Mesothelial cell of epicardium (in vitro differentiated cells): Measurements from ENCODE around the gene DPH5. TPM values are rescaled to one million over a fixed set of nuclear protein-coding genes. Genes with fewer than 3 reads are reported as not detected.
"Not testable (repeated sequence)": the region's sequence is repeated elsewhere in the genome, so short reads cannot be mapped to it uniquely, and the experiment has no call there.

ENCODE experiments used
- DNase-seq, 2 experiments: peaks; one replicate each; pipeline ENCODE4 v3.0.0; 2021; ENCODE audit warnings: low spot score in 2 of 2; ENCODE audit not compliant: unreplicated experiment in 2 of 2
- H3K27ac Mint-ChIP-seq: 2 replicates; pipeline ENCODE4 v1.8.0; 2021; ENCODE audit warnings: mixed read lengths
- H3K27me3 Mint-ChIP-seq: 2 replicates; pipeline ENCODE4 v1.8.0; 2021; ENCODE audit warnings: low read depth, mixed read lengths
- H3K36me3 Mint-ChIP-seq: 2 replicates; pipeline ENCODE4 v1.8.0; 2021; ENCODE audit warnings: mixed read lengths
- H3K4me1 Mint-ChIP-seq: 2 replicates; pipeline ENCODE4 v1.8.0; 2021; ENCODE audit warnings: mixed read lengths
- H3K4me3 Mint-ChIP-seq: 2 replicates; pipeline ENCODE4 v1.8.0; 2021; ENCODE audit warnings: mild to moderate bottlenecking, moderate library complexity, mixed read lengths
- H3K9me3 Mint-ChIP-seq: 2 replicates; pipeline ENCODE4 v1.8.0; 2021; ENCODE audit warnings: mixed read lengths
- total RNA-seq: library from RNA; stranded (reverse); gene quantifications from 3 replicates; pipeline ENCODE4 v1.2.1, GENCODE V29; 2021
- TF ChIP-seq, protein P1 (sequence below): fragments of 200-600 bp; sonication (generic); IDR thresholded peaks from one replicate; pipeline ENCODE4 v1.5.0; 2021; ENCODE audit warnings: antibody characterized with exemption; ENCODE audit not compliant: unreplicated experiment

Gene DPH5
- total RNA-seq, 1 donor from 2014 or later, result 61.7 TPM

DNA sequence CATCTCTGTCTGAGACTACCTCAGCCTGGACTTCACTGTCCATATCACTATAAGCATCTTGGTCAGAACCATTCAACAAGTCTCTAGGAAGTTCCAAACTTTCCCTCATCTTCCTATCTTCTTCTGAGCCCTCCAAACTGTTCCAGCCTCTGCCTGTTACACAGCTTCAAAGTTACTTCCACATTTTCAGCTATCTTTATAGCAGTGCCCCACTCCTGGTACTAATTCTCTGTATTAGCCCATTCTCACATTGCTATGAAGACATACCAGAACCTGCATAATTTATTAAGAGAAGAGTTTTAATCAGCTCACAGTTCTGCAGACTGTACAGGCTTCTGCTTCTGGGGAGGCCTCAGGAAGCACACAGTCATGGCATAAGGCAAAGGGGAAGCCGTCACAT is 15.7 kb upstream of the DPH5 start:
- Mint-ChIP-seq H3K36me3 (peaks cover 34% of the 10 kb centered on the region), H3K27ac (no peak overlapping the region), H3K4me1 (peaks cover 5% of the 10 kb centered on the region), H3K9me3 (peaks cover 25% of the 10 kb centered on the region), H3K27me3 (no peaks in the 10 kb centered on the region), H3K4me3 (no peak overlapping the region)
- DNase-seq, result no peak
- TF ChIP-seq, protein P1, sequence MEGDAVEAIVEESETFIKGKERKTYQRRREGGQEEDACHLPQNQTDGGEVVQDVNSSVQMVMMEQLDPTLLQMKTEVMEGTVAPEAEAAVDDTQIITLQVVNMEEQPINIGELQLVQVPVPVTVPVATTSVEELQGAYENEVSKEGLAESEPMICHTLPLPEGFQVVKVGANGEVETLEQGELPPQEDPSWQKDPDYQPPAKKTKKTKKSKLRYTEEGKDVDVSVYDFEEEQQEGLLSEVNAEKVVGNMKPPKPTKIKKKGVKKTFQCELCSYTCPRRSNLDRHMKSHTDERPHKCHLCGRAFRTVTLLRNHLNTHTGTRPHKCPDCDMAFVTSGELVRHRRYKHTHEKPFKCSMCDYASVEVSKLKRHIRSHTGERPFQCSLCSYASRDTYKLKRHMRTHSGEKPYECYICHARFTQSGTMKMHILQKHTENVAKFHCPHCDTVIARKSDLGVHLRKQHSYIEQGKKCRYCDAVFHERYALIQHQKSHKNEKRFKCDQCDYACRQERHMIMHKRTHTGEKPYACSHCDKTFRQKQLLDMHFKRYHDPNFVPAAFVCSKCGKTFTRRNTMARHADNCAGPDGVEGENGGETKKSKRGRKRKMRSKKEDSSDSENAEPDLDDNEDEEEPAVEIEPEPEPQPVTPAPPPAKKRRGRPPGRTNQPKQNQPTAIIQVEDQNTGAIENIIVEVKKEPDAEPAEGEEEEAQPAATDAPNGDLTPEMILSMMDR, result no peak

DNA sequence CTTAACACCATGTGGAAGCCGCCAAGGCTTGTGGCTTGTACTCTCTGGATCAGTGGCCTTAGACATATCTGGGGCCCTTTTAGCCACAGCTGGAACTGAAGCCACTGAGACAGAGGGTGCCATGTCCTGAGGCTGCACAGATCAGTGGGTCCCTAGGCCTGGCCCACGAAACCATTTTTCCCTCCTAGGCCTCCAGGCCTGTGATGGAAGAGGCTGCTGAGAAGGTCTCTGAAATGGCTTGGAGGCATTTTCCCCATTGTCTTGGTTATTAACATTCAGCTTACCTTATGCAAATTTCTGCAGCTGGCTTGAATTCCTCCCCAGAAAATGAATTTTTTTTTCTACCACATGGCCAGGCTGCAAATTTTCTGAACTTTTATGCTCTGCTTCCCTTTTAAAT is 15.1 kb upstream of the DPH5 start:
- no peaks in the 10 kb centered on the region for H3K27me3 Mint-ChIP-seq
- peaks cover 5% of the 10 kb centered on the region for H3K4me1 Mint-ChIP-seq
- TF ChIP-seq, protein P1, result no peak
- no peak overlapping the region for H3K27ac Mint-ChIP-seq
- no peak overlapping the region for H3K4me3 Mint-ChIP-seq
- H3K36me3 Mint-ChIP-seq, result peaks cover 34% of the 10 kb centered on the region
- DNase-seq, result no peak
- H3K9me3 Mint-ChIP-seq, result peaks cover 25% of the 10 kb centered on the region

DNA sequence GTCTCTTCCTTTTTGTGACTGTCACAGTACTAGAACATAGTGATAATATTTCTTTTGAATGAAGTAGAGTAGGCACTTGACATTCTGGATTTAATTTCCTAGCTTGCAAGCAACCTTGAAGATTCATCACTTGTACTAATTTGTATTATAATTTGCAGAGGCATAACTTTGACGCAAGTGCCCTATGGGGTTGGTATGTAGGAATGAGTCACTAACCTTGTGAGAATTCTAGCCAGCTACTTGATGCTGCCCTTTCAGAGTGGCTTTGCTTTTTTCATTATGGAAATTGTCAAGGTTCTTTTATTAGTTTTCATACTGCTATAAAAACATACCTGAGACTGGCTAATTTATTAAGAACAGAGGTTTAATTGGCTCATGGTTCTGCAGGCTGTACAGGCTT is 13.7 kb upstream of the DPH5 start:
- Mint-ChIP-seq H3K9me3 (peaks cover 25% of the 10 kb centered on the region), H3K27ac (no peak overlapping the region), H3K4me3 (no peak overlapping the region), H3K4me1 (peaks cover 2% of the 10 kb centered on the region), H3K27me3 (no peaks in the 10 kb centered on the region), H3K36me3 (peaks cover 32% of the 10 kb centered on the region)
- TF ChIP-seq, protein P1, result no peak
- no peak for DNase-seq

DNA sequence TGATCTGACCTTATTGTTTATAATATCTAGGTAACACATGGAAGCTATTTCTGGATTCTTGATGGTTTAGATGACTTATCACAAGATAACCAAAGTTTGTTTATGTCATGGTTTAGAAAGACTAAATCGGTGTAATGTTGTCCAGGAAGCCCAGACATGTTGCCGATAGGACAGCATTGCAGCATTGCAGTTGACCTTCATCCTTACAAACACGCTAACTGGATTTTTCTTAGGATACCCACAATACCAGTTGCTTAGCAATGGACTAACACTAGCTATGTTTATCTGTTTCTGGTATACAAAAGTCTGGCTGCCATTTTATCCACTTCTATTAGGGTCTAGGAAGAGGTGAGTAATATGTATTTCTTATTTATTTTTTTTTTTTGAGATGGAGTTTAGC is 11.7 kb upstream of the DPH5 start:
- no peak for DNase-seq
- Mint-ChIP-seq H3K4me3 (no peak overlapping the region), H3K27me3 (no peaks in the 10 kb centered on the region), H3K27ac (no peak overlapping the region), H3K9me3 (peaks cover 30% of the 10 kb centered on the region), H3K4me1 (no peaks in the 10 kb centered on the region), H3K36me3 (peaks cover 36% of the 10 kb centered on the region)
- TF ChIP-seq, protein P1, result no peak

DNA sequence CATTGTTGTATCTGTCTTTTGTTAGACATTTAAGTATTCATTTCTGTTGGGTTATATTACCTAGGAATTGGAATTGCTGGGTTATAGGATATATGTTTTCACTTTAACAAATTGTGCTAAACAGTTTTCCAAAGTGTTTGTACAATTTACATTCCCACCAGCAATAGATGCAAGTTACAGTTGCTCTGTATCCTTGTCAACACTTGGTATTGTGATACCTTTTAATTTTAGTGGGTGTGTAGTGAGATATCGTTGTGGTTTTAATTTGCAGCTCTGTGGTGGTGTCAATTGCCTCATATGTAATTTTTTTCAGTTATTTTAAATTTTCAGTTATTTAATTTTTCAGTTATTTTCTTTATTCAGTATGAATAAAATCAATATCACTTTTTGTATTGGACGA is 7.4 kb upstream of the DPH5 start:
- Mint-ChIP-seq H3K4me1 (peaks cover 14% of the 10 kb centered on the region), H3K27me3 (no peaks in the 10 kb centered on the region), H3K36me3 (peaks cover 11% of the 10 kb centered on the region), H3K27ac (no peak overlapping the region), H3K9me3 (peaks cover 5% of the 10 kb centered on the region), H3K4me3 (no peak overlapping the region)
- TF ChIP-seq, protein P1, result no peak
- no peak for DNase-seq

DNA sequence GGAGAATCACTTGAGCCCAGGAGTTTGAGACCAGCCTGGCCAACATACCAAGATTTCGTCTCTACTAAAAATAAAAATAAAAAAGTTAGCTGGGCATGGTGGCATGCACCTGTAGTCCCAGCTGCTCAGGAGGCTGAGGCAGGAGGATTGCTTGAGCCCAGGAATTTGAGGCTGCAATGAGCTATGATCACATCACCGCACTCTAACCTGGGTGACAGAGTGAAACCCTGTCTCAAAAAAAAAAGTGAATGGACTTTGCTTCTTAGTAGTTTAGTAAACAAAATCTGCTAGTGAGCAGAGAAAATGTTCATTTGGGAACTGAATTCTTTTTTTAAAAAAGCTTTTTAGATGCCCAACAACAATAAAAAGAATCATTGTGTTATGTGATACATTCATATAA is 6.5 kb upstream of the DPH5 start:
- peaks cover 23% of the 10 kb centered on the region for H3K4me1 Mint-ChIP-seq
- not testable (repeated sequence) for H3K9me3 Mint-ChIP-seq, DNase-seq, H3K4me3 Mint-ChIP-seq, H3K36me3 Mint-ChIP-seq, H3K27ac Mint-ChIP-seq, H3K27me3 Mint-ChIP-seq
